ENCODE results near the gene MANBA.

The MANBA gene

DNA sequence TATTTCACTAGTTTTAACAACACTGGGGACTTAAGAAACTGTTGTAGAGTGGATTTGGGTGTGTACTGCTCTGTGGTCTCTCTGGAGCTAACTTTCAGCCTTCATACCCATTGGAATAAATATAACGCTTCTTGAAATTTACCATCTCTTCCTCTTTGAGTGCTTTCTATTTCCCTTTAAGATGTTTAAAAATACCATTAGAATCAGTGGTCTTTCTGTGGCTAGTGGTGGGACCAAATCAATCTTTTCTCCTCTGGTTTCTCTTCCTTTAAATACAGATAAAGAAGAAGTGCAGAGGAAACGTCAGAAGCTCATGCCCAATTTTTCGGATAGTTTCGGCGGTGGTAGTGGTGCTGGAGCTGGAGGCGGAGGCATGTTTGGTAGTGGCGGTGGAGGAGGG, 167.6 kb downstream of the MANBA start:
- TF ChIP-seq TAF1 (IDR thresholded peaks at IDR 0.05; ENCODE audit: low read depth) (no peak), TEAD4 (IDR thresholded peaks at IDR 0.05) (no peak), CEBPB (IDR thresholded peaks at IDR 0.05) (no peak), EGR1 (IDR thresholded peaks at IDR 0.05) (no peak), CREB1 (IDR thresholded peaks at IDR 0.05; ENCODE audit: low read depth) (no peak), FOXM1 (IDR thresholded peaks at IDR 0.05; ENCODE audit: borderline replicate concordance, low read depth) (no peak), ZBTB7A (IDR thresholded peaks at IDR 0.05; ENCODE audit: low read depth) (no peak), EP300 (IDR thresholded peaks at IDR 0.05; ENCODE audit: borderline replicate concordance) (no peak), YY1 (IDR thresholded peaks at IDR 0.05; ENCODE audit: low read depth) (no peak), RAD21 (IDR thresholded peaks at IDR 0.05; ENCODE audit: low read depth) (no peak), TCF12 (IDR thresholded peaks at IDR 0.05; ENCODE audit: low read depth) (no peak), NFIC (IDR thresholded peaks at IDR 0.05) (no peak)
- TF ChIP-seq, protein P1, sequence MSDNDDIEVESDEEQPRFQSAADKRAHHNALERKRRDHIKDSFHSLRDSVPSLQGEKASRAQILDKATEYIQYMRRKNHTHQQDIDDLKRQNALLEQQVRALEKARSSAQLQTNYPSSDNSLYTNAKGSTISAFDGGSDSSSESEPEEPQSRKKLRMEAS (IDR thresholded peaks at IDR 0.05) = no peak
- TF ChIP-seq, protein P2, sequence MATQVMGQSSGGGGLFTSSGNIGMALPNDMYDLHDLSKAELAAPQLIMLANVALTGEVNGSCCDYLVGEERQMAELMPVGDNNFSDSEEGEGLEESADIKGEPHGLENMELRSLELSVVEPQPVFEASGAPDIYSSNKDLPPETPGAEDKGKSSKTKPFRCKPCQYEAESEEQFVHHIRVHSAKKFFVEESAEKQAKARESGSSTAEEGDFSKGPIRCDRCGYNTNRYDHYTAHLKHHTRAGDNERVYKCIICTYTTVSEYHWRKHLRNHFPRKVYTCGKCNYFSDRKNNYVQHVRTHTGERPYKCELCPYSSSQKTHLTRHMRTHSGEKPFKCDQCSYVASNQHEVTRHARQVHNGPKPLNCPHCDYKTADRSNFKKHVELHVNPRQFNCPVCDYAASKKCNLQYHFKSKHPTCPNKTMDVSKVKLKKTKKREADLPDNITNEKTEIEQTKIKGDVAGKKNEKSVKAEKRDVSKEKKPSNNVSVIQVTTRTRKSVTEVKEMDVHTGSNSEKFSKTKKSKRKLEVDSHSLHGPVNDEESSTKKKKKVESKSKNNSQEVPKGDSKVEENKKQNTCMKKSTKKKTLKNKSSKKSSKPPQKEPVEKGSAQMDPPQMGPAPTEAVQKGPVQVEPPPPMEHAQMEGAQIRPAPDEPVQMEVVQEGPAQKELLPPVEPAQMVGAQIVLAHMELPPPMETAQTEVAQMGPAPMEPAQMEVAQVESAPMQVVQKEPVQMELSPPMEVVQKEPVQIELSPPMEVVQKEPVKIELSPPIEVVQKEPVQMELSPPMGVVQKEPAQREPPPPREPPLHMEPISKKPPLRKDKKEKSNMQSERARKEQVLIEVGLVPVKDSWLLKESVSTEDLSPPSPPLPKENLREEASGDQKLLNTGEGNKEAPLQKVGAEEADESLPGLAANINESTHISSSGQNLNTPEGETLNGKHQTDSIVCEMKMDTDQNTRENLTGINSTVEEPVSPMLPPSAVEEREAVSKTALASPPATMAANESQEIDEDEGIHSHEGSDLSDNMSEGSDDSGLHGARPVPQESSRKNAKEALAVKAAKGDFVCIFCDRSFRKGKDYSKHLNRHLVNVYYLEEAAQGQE (IDR thresholded peaks at IDR 0.05; ENCODE audit: low read depth) = no peak
- TF ChIP-seq, protein P3, sequence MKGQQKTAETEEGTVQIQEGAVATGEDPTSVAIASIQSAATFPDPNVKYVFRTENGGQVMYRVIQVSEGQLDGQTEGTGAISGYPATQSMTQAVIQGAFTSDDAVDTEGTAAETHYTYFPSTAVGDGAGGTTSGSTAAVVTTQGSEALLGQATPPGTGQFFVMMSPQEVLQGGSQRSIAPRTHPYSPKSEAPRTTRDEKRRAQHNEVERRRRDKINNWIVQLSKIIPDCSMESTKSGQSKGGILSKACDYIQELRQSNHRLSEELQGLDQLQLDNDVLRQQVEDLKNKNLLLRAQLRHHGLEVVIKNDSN (IDR thresholded peaks at IDR 0.05) = no peak

DNA sequence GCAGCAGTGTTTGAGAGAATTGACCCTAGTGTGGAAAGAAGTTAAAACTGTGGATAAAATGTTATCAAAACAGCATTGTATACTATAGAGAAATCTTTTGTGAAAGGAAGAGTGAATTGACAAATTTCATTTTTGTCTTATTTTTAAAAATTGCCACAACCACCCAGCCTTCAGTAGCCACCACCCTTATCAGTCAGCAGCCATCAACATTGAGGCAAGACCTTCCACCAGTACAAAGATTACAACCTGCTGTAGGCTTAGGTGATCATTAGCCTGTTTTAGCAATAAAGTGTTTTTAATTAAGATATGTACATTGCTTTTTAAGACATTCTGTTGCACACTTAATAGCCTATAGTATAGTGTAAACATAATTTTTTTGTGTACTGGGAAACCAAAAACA, 168.5 kb downstream of the MANBA start:
- TF ChIP-seq, protein P2 (IDR thresholded peaks at IDR 0.05; ENCODE audit: low read depth) = no peak
- no peak for TF ChIP-seq CEBPB (IDR thresholded peaks at IDR 0.05)
- no peak for TF ChIP-seq ZBTB7A (IDR thresholded peaks at IDR 0.05; ENCODE audit: low read depth)
- TF ChIP-seq EGR1 (IDR thresholded peaks at IDR 0.05) = no peak
- no peak for TF ChIP-seq TAF1 (IDR thresholded peaks at IDR 0.05; ENCODE audit: low read depth)
- no peak for TF ChIP-seq CREB1 (IDR thresholded peaks at IDR 0.05; ENCODE audit: low read depth)
- no peak for TF ChIP-seq NFIC (IDR thresholded peaks at IDR 0.05)
- no peak for TF ChIP-seq YY1 (IDR thresholded peaks at IDR 0.05; ENCODE audit: low read depth)
- TF ChIP-seq EP300 (IDR thresholded peaks at IDR 0.05; ENCODE audit: borderline replicate concordance) = no peak
- TF ChIP-seq, protein P1 (IDR thresholded peaks at IDR 0.05) = no peak
- TF ChIP-seq, protein P3 (IDR thresholded peaks at IDR 0.05) = no peak
- TF ChIP-seq RAD21 (IDR thresholded peaks at IDR 0.05; ENCODE audit: low read depth) = no peak
- no peak for TF ChIP-seq TCF12 (IDR thresholded peaks at IDR 0.05; ENCODE audit: low read depth)
- no peak for TF ChIP-seq FOXM1 (IDR thresholded peaks at IDR 0.05; ENCODE audit: borderline replicate concordance, low read depth)
- no peak for TF ChIP-seq TEAD4 (IDR thresholded peaks at IDR 0.05)

DNA sequence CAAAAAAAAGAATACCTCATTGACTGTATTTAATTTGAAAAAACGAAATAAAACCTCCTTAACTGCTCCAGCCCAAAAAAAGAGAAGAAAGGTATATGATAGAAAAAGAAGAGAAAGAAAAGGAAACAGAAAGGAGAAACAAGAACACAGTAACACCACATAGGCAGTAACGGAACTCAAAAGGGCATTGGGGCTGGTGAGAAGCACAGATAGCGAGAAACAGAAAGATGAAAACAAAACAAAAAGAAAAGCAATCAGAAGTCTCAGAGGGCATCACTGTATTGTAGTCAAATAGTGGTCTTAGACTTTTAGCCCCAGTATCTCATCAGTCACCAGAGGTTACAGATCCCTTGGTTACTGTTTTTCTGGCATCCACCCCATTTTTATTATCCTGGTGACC, 171.0 kb downstream of the MANBA start:
- TF ChIP-seq NFIC (IDR thresholded peaks at IDR 0.05) (no peak), EP300 (IDR thresholded peaks at IDR 0.05; ENCODE audit: borderline replicate concordance) (no peak), FOXM1 (IDR thresholded peaks at IDR 0.05; ENCODE audit: borderline replicate concordance, low read depth) (no peak), CEBPB (IDR thresholded peaks at IDR 0.05) (no peak), EGR1 (IDR thresholded peaks at IDR 0.05) (no peak)
- TF ChIP-seq, protein P3 (IDR thresholded peaks at IDR 0.05) = no peak
- TF ChIP-seq, protein P2 (IDR thresholded peaks at IDR 0.05; ENCODE audit: low read depth) = no peak

DNA sequence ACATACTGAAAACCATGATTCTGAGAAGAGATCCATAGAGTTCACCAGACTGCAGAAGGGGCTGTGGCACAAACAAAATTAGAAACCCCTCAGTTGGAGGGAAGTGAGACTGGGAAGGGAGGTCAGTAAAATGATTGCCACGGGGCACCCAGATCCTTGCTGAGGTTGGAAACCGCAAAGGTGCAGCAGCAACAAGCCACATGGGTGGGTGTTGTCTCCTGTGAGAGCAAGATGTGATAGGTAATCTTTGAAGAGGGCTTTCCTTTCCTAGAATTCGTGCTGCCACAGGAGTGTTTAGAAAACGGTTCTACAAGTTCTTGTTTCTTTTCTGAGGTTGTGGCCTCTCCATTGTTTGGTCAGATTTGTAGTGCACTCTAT, 174.1 kb downstream of the MANBA start:
- no peak for TF ChIP-seq EP300 (IDR thresholded peaks at IDR 0.05; ENCODE audit: borderline replicate concordance)
- no peak for TF ChIP-seq TEAD4 (IDR thresholded peaks at IDR 0.05)
- TF ChIP-seq, protein P3 (IDR thresholded peaks at IDR 0.05) = no peak
- TF ChIP-seq EGR1 (IDR thresholded peaks at IDR 0.05) = no peak
- no peak for TF ChIP-seq ZBTB7A (IDR thresholded peaks at IDR 0.05; ENCODE audit: low read depth)
- TF ChIP-seq TCF12 (IDR thresholded peaks at IDR 0.05; ENCODE audit: low read depth) = no peak
- TF ChIP-seq CEBPB (IDR thresholded peaks at IDR 0.05) = no peak
- TF ChIP-seq RAD21 (IDR thresholded peaks at IDR 0.05; ENCODE audit: low read depth) = no peak
- TF ChIP-seq YY1 (IDR thresholded peaks at IDR 0.05; ENCODE audit: low read depth) = no peak
- TF ChIP-seq TAF1 (IDR thresholded peaks at IDR 0.05; ENCODE audit: low read depth) = no peak
- TF ChIP-seq, protein P2 (IDR thresholded peaks at IDR 0.05; ENCODE audit: low read depth) = no peak
- TF ChIP-seq NFIC (IDR thresholded peaks at IDR 0.05) = no peak
